ENCODE data around the gene FILIP1L. TPM values are rescaled to one million over a fixed set of nuclear protein-coding genes. Genes with fewer than 3 reads are reported as not detected.

The FILIP1L gene
- total RNA-seq, 4 donors from 2014 or later, result 87.1 to 115 (median 99.6) TPM

GRCh38 chr3:100076731-100077529, 37.4 kb downstream of the FILIP1L start:
- ATAC-seq (no peak), DNase-seq (no peak)
- H3K4me1 ChIP-seq, result peaks cover 30 to 49% of the 10 kb centered on the region in 2 donors

GRCh38 chr3:100075851-100076730, 38.2 kb downstream of the FILIP1L start:
- H3K4me3 ChIP-seq, result no peak overlapping the region
- ATAC-seq, result no peak
- no peak for TF ChIP-seq CTCF (IDR thresholded peaks at IDR 0.05 in 4 of 5, conservative IDR thresholded peaks at IDR 0.05 in 1 of 5)
- no peak for TF ChIP-seq POLR2A (IDR thresholded peaks at IDR 0.05)
- no peaks in the 10 kb centered on the region for H3K9me3 ChIP-seq
- peak overlapping the region; percentile 11 to 80 (median 28) for H3K27ac ChIP-seq
- H3K27me3 ChIP-seq, result no peaks in the 10 kb centered on the region
- peaks cover 34 to 58% of the 10 kb centered on the region in 2 donors for H3K4me1 ChIP-seq
- in situ Hi-C loops (cut with MboI; ENCODE audit: low sequenced_read_pairs in 4 of 4), result no loop called here
- intact Hi-C loops (cut with DNase I; ENCODE audit: low total_unique reads), result no loop called here
- H3K36me3 ChIP-seq, result no peaks in the 10 kb centered on the region
- no peak for DNase-seq

More at GRCh38 chr3:100076731-100077529, 37.4 kb downstream of the FILIP1L start:
- H3K27me3 ChIP-seq, result no peaks in the 10 kb centered on the region
- no peak for TF ChIP-seq CTCF (IDR thresholded peaks at IDR 0.05 in 4 of 5, conservative IDR thresholded peaks at IDR 0.05 in 1 of 5)
- no peak for TF ChIP-seq POLR2A (IDR thresholded peaks at IDR 0.05)
- intact Hi-C loops (cut with DNase I; ENCODE audit: low total_unique reads) (no loop called here), in situ Hi-C loops (cut with MboI; ENCODE audit: low sequenced_read_pairs in 4 of 4) (no loop called here)
- H3K36me3 ChIP-seq, result no peaks in the 10 kb centered on the region
- H3K4me3 ChIP-seq, result no peak overlapping the region
- H3K27ac ChIP-seq, result peak overlapping the region in 3 of 4 donors; percentile 16 to 80 (median 20)
- no peaks in the 10 kb centered on the region for H3K9me3 ChIP-seq

GRCh38 chr3:100075196-100075595, 39.1 kb downstream of the FILIP1L start:
- DNase-seq (no peak), ATAC-seq (no peak)
- Histone ChIP-seq H3K27ac (peak overlapping the region; percentile 11 to 80 (median 28)), H3K9me3 (no peaks in the 10 kb centered on the region), H3K27me3 (no peaks in the 10 kb centered on the region), H3K36me3 (no peaks in the 10 kb centered on the region), H3K4me3 (no peak overlapping the region), H3K4me1 (peaks cover 43 to 58% of the 10 kb centered on the region in 2 donors)
- intact Hi-C loops (cut with DNase I; ENCODE audit: low total_unique reads), result no loop called here
- in situ Hi-C loops (cut with MboI; ENCODE audit: low sequenced_read_pairs in 4 of 4), result no loop called here
- TF ChIP-seq POLR2A (IDR thresholded peaks at IDR 0.05) (no peak), CTCF (IDR thresholded peaks at IDR 0.05 in 4 of 5, conservative IDR thresholded peaks at IDR 0.05 in 1 of 5) (no peak)

- TF ChIP-seq POLR2A (IDR thresholded peaks at IDR 0.05) (no peak), CTCF (IDR thresholded peaks at IDR 0.05 in 4 of 5, conservative IDR thresholded peaks at IDR 0.05 in 1 of 5) (no peak)
- no peaks in the 10 kb centered on the region for H3K27me3 ChIP-seq
- DNase-seq, result no peak
- no peaks in the 10 kb centered on the region for H3K36me3 ChIP-seq
- intact Hi-C loops (cut with DNase I; ENCODE audit: low total_unique reads), result no loop called here
- in situ Hi-C loops (cut with MboI; ENCODE audit: low sequenced_read_pairs in 4 of 4), result loop anchor here (5.0 to 25.0 kb wide), 2 partner anchors 178 to 237 kb away; no protein-coding TSS in a partner anchor
- ATAC-seq, result no peak
- H3K27ac ChIP-seq, result peak overlapping the region; percentile 63 to 80 (median 70)
- H3K4me3 ChIP-seq, result no peak overlapping the region
- peaks cover 56 to 66% of the 10 kb centered on the region in 2 donors for H3K4me1 ChIP-seq
- H3K9me3 ChIP-seq, result no peaks in the 10 kb centered on the region
Observed at GRCh38 chr3:100073714-100074307, 40.5 kb downstream of the FILIP1L start.
